Endothelial cell of umbilical vein (primary cell): ENCODE data around the gene ANXA9. TPM values are rescaled to one million over a fixed set of nuclear protein-coding genes. Genes with fewer than 3 reads are reported as not detected.

Experiments used
- BruUV-seq: library from RNA; stranded (reverse); fragments of 400-500 nt; replicated peaks from 2 replicates; lab custom pipeline; 2021; lab: Mats Ljungman, UMichigan
- CTCF ChIA-PET: fragments of 300-600, 350-600 bp; sonication (Branson Sonifier 250); formaldehyde crosslinking; loops from one replicate; lab custom pipeline; 2021; ENCODE audit warnings: antibody characterized with exemption, inconsistent platforms; lab: Charles Lee
- POLR2A ChIA-PET: fragments of 300-600, 350-600 bp; sonication (Branson Sonifier 250); formaldehyde crosslinking; loops from one replicate; lab custom pipeline; 2021; ENCODE audit warnings: antibody characterized with exemption, inconsistent platforms; lab: Charles Lee
- DNase-seq: peaks from one replicate; pipeline ENCODE4 v3.0.0-alpha.2; 2011; ENCODE audit warnings: low read depth, low spot score
- FAIRE-seq: peaks from 2 replicates; lab custom pipeline; 2011; peaks lifted over from hg19 to GRCh38; lab: Jason Lieb, UNC
- H2AFZ ChIP-seq: 2 replicates; pipeline ENCODE4 v1.6.0; 2012; ENCODE audit warnings: low read depth, low read length, control low read depth, inconsistent platforms
- H3K27ac ChIP-seq: 2 replicates; pipeline ENCODE4 v1.5.1; 2011; ENCODE audit warnings: low read depth, mild to moderate bottlenecking, control low read depth, low read length, moderate library complexity; ENCODE audit not compliant: insufficient read depth
- H3K27me3 ChIP-seq, 2 experiments: 2 replicates each; pipeline versions ENCODE4 v1.6.0 to v1.6.1; 2011; ENCODE audit warnings: low read length in 2 of 2, mixed read lengths in 1 of 2; ENCODE audit not compliant: control insufficient read depth in 2 of 2, insufficient read depth in 2 of 2
- H3K36me3 ChIP-seq, 2 experiments: 2 replicates in 1 of 2; 3 replicates in 1 of 2; pipeline ENCODE4 v1.5.1; 2011; ENCODE audit warnings: low read length in 2 of 2, mild to moderate bottlenecking in 1 of 2, moderate library complexity in 1 of 2; ENCODE audit not compliant: control insufficient read depth in 2 of 2, insufficient read depth in 2 of 2; ENCODE audit errors: extremely low read depth in 1 of 2
- H3K4me1 ChIP-seq: 3 replicates; pipeline ENCODE4 v1.5.1; 2011; ENCODE audit warnings: mild to moderate bottlenecking, low read length; ENCODE audit not compliant: control insufficient read depth, insufficient read depth; ENCODE audit errors: extremely low read depth
- H3K4me2 ChIP-seq: 2 replicates; pipeline ENCODE4 v1.6.1; 2011; ENCODE audit warnings: low read length, control low read depth, mixed read lengths; ENCODE audit not compliant: insufficient read depth
- H3K4me3 ChIP-seq, 3 experiments: fragments of 200-600 bp in 1 of 3; sonication (generic), shearing (Covaris generic) in 1 of 3; replicated peaks in 1 of 3; 2 replicates each; pipeline ENCODE4 v1.5.1; 2011 to 2016; ENCODE audit warnings: control low read depth in 3 of 3, low read length in 3 of 3, mild to moderate bottlenecking in 2 of 3, inconsistent platforms in 1 of 3, low read depth in 1 of 3, moderate library complexity in 1 of 3; ENCODE audit not compliant: insufficient read depth in 1 of 3
- H3K79me2 ChIP-seq: 2 replicates; pipeline ENCODE4 v1.6.0; 2012; ENCODE audit warnings: low read length, inconsistent platforms; ENCODE audit not compliant: control insufficient read depth, insufficient read depth
- H3K9ac ChIP-seq: replicated peaks from 2 replicates; pipeline ENCODE3; 2011; ENCODE audit warnings: low read length, control low read depth; ENCODE audit not compliant: insufficient read depth; ENCODE audit errors: extremely low read depth
- H3K9me1 ChIP-seq: replicated peaks from 3 replicates; pipeline ENCODE4 v1.6.0; 2011; ENCODE audit warnings: mild to moderate bottlenecking, low read length; ENCODE audit not compliant: control insufficient read depth, insufficient read depth; ENCODE audit errors: extremely low read depth
- H3K9me3 ChIP-seq: replicated peaks from 2 replicates; pipeline ENCODE4 v1.5.1; 2012; ENCODE audit warnings: low read length, inconsistent platforms; ENCODE audit not compliant: control insufficient read depth, insufficient read depth
- H4K20me1 ChIP-seq: replicated peaks from 2 replicates; pipeline ENCODE3; 2011; ENCODE audit warnings: mild to moderate bottlenecking, low read length; ENCODE audit not compliant: control insufficient read depth, insufficient read depth; ENCODE audit errors: extremely low read depth
- CTCF ChIP-seq, 2 donors: IDR thresholded peaks; 1 replicate in 1 of 2; 2 replicates in 1 of 2; pipeline ENCODE4 v1.5.1; 2011; ENCODE audit warnings: low read length in 2 of 2, mild to moderate bottlenecking in 2 of 2, moderate library complexity in 2 of 2, control low read depth in 1 of 2, inconsistent platforms in 1 of 2, low read depth in 1 of 2; ENCODE audit not compliant: insufficient read depth in 1 of 2; ENCODE audit errors: extremely low read depth in 1 of 2
- EZH2 ChIP-seq: IDR thresholded peaks from 2 replicates; pipeline ENCODE4 v1.6.1; 2012; ENCODE audit warnings: borderline replicate concordance, low read depth, mild to moderate bottlenecking, moderate library complexity, low read length, inconsistent platforms; ENCODE audit not compliant: severe bottlenecking
- FOS ChIP-seq: IDR thresholded peaks from 2 replicates; pipeline ENCODE4 v1.6.1; 2011; ENCODE audit warnings: mild to moderate bottlenecking, low read length, moderate library complexity, borderline replicate concordance; ENCODE audit not compliant: insufficient read depth
- GATA2 ChIP-seq: IDR thresholded peaks from 2 replicates; pipeline ENCODE4 v1.7.0; 2011; ENCODE audit warnings: low read depth, mild to moderate bottlenecking, moderate library complexity, mixed read lengths, low read length; ENCODE audit not compliant: insufficient read length, insufficient read depth
- JUN ChIP-seq: IDR thresholded peaks from 2 replicates; pipeline ENCODE4 v1.6.1; 2011; ENCODE audit warnings: borderline replicate concordance, low read depth; ENCODE audit not compliant: insufficient read length, insufficient read depth
- MYC ChIP-seq: IDR thresholded peaks from one replicate; pipeline ENCODE4 v1.6.1; 2011; ENCODE audit warnings: mild to moderate bottlenecking, low read depth, low read length
- POLR2A ChIP-seq: IDR thresholded peaks from 2 replicates; pipeline ENCODE4 v1.6.1; 2012; ENCODE audit warnings: low read depth, mild to moderate bottlenecking, control low read depth, low read length
- POLR2AphosphoS5 ChIP-seq: IDR thresholded peaks from 2 replicates; pipeline ENCODE4 v1.6.1; 2012; ENCODE audit warnings: low read depth, mild to moderate bottlenecking, control low read depth, low read length, moderate library complexity; ENCODE audit not compliant: insufficient read depth
- dilution Hi-C: fragments of 300-500 bp; cut with MboI; formaldehyde crosslinking; loops from one replicate; pipeline ENCODE4 v1.15.0; 2019; ENCODE audit warnings: low sequenced_read_pairs; ENCODE audit not compliant: extremely low pct_ligation_motif_present
- intact Hi-C: fragments of 100-400 bp; cut with micrococcal nuclease; formaldehyde crosslinking; loops from one replicate; pipeline ENCODE4 v1.10.0; 2022
- polyA plus RNA-seq, 4 experiments: library from polyadenylated mRNA; depleted of rRNA in 3 of 4; stranded (reverse) in 3 of 4; unstranded in 1 of 4; fragments of >200 nt; gene quantifications; 2 replicates each; pipeline versions ENCODE4 v1.2.1 to v1.2.3, GENCODE V29; 2011 to 2012; ENCODE audit warnings: missing spikeins in 1 of 4
- total RNA-seq: library from RNA; stranded (reverse); gene quantifications from 2 replicates; pipeline ENCODE4 v1.2.3, GENCODE V29; 2021
- TF ChIP-seq, protein P1 (sequence below): IDR thresholded peaks from 2 replicates; pipeline ENCODE4 v1.6.1; 2011; ENCODE audit not compliant: insufficient read depth, insufficient read length

ANXA9 gene
- total and polyA plus RNA-seq, 2 donors (not counting 3 experiments of a cell fraction or from before 2014, with no cell fraction given) = not detected

- Histone ChIP-seq H3K4me1 (peaks cover 28% of the 10 kb centered on the region), H3K4me2 (peak overlapping the region; percentile 28), H3K36me3 (no peaks in the 10 kb centered on the region), H3K79me2 (no peaks in the 10 kb centered on the region), H3K9me1 (no peaks in the 10 kb centered on the region), H3K4me3 (no peak overlapping the region), H4K20me1 (no peaks in the 10 kb centered on the region), H3K9me3 (no peaks in the 10 kb centered on the region), H3K9ac (no peak overlapping the region), H3K27me3 (no peaks in the 10 kb centered on the region), H2AFZ (no peak overlapping the region), H3K27ac (no peak overlapping the region)
- intact Hi-C loops (loop anchor here (2.0 kb wide), 1 partner anchor 49 kb away; the partner anchor contains the start of gene CDC42SE1), dilution Hi-C loops (no loop called here)
- DNase-seq (no peak), FAIRE-seq (no peak)
- CTCF ChIA-PET = interaction anchor here (0.7 to 1.1 kb wide), 2 partner anchors 15 to 90 kb away, joined by 3 read pairs; no protein-coding TSS in a partner anchor
- no peak for TF ChIP-seq GATA2
- no peak for TF ChIP-seq CTCF (IDR thresholded peaks at IDR 0.05; ENCODE audit: extremely low read depth in 1 of 2, insufficient read depth in 1 of 2, low read depth in 1 of 2, low read length in 2 of 2)
- TF ChIP-seq EZH2 = no peak
- no peak for TF ChIP-seq POLR2A
- no peak for TF ChIP-seq POLR2AphosphoS5
- TF ChIP-seq MYC = no peak
- TF ChIP-seq FOS = no peak
- TF ChIP-seq, protein P1, sequence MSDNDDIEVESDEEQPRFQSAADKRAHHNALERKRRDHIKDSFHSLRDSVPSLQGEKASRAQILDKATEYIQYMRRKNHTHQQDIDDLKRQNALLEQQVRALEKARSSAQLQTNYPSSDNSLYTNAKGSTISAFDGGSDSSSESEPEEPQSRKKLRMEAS = no peak
- no peak for TF ChIP-seq JUN
- POLR2A ChIA-PET = no interaction called here
- BruUV-seq = no TSS peak
These were observed 27.7 kb downstream of the ANXA9 start for GRCh38 chr1:151009674-151010345.
